Ishikawa (cell line): Measurements from ENCODE around the gene ABCD4.

Source experiments
- CEBPB ChIP-seq: IDR thresholded peaks from 2 replicates; pipeline ENCODE4 v1.6.1; 2012
- USF1 ChIP-seq: IDR thresholded peaks from 2 replicates; pipeline ENCODE4 v1.6.1; 2012
- YY1 ChIP-seq: IDR thresholded peaks from 2 replicates; pipeline ENCODE4 v1.6.1; 2012; ENCODE audit warnings: low read depth

DNA sequence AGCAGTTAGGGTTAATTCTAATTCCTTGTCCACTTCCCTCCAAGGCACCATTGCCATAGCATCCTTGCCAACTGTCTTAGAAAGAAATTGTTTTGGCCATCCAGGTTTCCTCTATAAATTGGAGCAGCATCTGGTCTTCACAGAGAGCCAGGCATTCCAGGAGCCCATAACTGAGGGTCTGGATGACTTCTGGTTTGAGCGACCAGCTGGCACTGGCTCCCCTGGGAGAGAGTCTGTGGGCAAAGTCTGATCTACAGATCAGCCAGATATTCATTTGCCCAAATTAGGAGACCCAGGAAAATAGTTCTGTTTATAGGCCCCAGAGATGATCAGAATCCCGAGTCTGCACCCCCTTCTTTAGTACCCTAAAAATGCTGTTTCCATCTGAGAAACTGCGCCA, 47.5 kb downstream of the ABCD4 start:
- TF ChIP-seq YY1 (no peak), USF1 (no peak), CEBPB (no peak)
